Measurements from ENCODE around the gene PKNOX2. TPM values are rescaled to one million over a fixed set of nuclear protein-coding genes. Genes with fewer than 3 reads are reported as not detected.

PKNOX2 gene
- total RNA-seq, 1 experiment from 2014 or later: not detected

- H3K27ac Mint-ChIP-seq (ENCODE audit: unreplicated experiment): peak overlapping the region; percentile 76
- H3K27me3 Mint-ChIP-seq (ENCODE audit: insufficient read depth, unreplicated experiment): peaks cover 5% of the 10 kb centered on the region
- CTCF ChIA-PET: interaction anchor here (0.6 to 2.4 kb wide), 12 partner anchors 12 to 1471 kb away, joined by 3 to 66 read pairs (median 6); partner anchors contain the start of genes PKNOX2, SLC37A2 and TMEM218
- no TSS peak for BruUV-seq (replicated peaks)
- Histone ChIP-seq H3K4me3 (ENCODE audit: low read depth, low read length) (peak overlapping the region; percentile 5), H3K4me1 (peaks cover 28% of the 10 kb centered on the region), H3K9me3 (no peaks in the 10 kb centered on the region), H3K36me3 (ENCODE audit: control insufficient read depth, insufficient read depth, low read length) (no peaks in the 10 kb centered on the region), H3K27me3 (replicated peaks; ENCODE audit: control insufficient read depth, insufficient read depth, low read length) (no peaks in the 10 kb centered on the region)
- intact Hi-C loops (cut with micrococcal nuclease; ENCODE audit: unreplicated experiment): loop anchor here (1.0 to 5.0 kb wide), 4 partner anchors 13 to 162 kb away; partner anchors contain the start of gene TMEM218
- H3K4me1 Mint-ChIP-seq (ENCODE audit: low read depth, unreplicated experiment): peaks cover 32% of the 10 kb centered on the region
- peak overlapping the region; percentile 55 for H3K4me3 Mint-ChIP-seq (ENCODE audit: unreplicated experiment)
- peaks cover 6% of the 10 kb centered on the region for H3K36me3 Mint-ChIP-seq (ENCODE audit: insufficient read depth, unreplicated experiment)
- peak; percentile 74 to 77 for DNase-seq
- TF ChIP-seq, protein P1, sequence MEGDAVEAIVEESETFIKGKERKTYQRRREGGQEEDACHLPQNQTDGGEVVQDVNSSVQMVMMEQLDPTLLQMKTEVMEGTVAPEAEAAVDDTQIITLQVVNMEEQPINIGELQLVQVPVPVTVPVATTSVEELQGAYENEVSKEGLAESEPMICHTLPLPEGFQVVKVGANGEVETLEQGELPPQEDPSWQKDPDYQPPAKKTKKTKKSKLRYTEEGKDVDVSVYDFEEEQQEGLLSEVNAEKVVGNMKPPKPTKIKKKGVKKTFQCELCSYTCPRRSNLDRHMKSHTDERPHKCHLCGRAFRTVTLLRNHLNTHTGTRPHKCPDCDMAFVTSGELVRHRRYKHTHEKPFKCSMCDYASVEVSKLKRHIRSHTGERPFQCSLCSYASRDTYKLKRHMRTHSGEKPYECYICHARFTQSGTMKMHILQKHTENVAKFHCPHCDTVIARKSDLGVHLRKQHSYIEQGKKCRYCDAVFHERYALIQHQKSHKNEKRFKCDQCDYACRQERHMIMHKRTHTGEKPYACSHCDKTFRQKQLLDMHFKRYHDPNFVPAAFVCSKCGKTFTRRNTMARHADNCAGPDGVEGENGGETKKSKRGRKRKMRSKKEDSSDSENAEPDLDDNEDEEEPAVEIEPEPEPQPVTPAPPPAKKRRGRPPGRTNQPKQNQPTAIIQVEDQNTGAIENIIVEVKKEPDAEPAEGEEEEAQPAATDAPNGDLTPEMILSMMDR (IDR thresholded peaks at IDR 0.05; ENCODE audit: insufficient read depth in 1 of 2, low read depth in 1 of 2, low read length in 1 of 2, severe bottlenecking in 1 of 2, unreplicated experiment in 1 of 2): peak; percentile 67 to 80
- POLR2A ChIA-PET: interaction anchor here (1.0 to 1.8 kb wide), 2 partner anchors 13 to 18 kb away, joined by 3 to 16 read pairs; partner anchors contain the start of gene TMEM218
- peaks cover 26% of the 10 kb centered on the region for H3K9me3 Mint-ChIP-seq (ENCODE audit: unreplicated experiment)
Measured at GRCh38 chr11:125123947-125124617, 40.5 kb upstream of the PKNOX2 start.

DNA sequence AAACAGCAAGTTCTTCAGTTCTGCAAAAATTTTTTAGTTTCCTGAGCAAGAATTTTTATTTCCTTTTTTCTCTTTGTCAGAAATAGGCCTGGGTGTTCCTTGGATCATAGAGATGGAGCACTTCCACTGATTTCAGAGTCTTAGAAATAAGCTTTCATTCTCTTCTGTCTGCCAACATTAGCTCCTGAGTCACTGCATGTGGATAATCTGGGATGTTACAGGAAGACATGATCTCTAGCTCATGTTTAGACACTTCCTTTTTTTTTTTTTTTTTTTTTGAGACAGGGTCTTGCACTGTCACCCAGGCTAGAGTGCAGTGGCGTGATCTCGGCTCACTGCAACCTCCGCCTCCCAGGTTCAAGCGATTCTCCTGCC, 39.9 kb upstream of the PKNOX2 start:
- Histone ChIP-seq H3K4me1 (peaks cover 28% of the 10 kb centered on the region), H3K9me3 (no peaks in the 10 kb centered on the region), H3K4me3 (ENCODE audit: low read depth, low read length) (no peak overlapping the region), H3K36me3 (ENCODE audit: control insufficient read depth, insufficient read depth, low read length) (no peaks in the 10 kb centered on the region), H3K27me3 (replicated peaks; ENCODE audit: control insufficient read depth, insufficient read depth, low read length) (no peaks in the 10 kb centered on the region)
- intact Hi-C loops (cut with micrococcal nuclease; ENCODE audit: unreplicated experiment): loop anchor here (1.0 to 5.0 kb wide), 4 partner anchors 13 to 162 kb away; partner anchors contain the start of gene TMEM218
- ChIA-PET CTCF (interaction anchor here (0.6 to 2.4 kb wide), 11 partner anchors 13 to 222 kb away, joined by 3 to 66 read pairs (median 8); partner anchors contain the start of genes PKNOX2, SLC37A2 and TMEM218), POLR2A (interaction anchor here (1.0 to 1.8 kb wide), 2 partner anchors 13 to 17 kb away, joined by 3 to 16 read pairs; partner anchors contain the start of gene TMEM218)
- no peak overlapping the region for H3K4me3 Mint-ChIP-seq (ENCODE audit: unreplicated experiment)
- peaks cover 25% of the 10 kb centered on the region for H3K9me3 Mint-ChIP-seq (ENCODE audit: unreplicated experiment)
- no peak for DNase-seq
- H3K36me3 Mint-ChIP-seq (ENCODE audit: insufficient read depth, unreplicated experiment): peaks cover 6% of the 10 kb centered on the region
- no TSS peak for BruUV-seq (replicated peaks)
- peaks cover 32% of the 10 kb centered on the region for H3K4me1 Mint-ChIP-seq (ENCODE audit: low read depth, unreplicated experiment)
- H3K27me3 Mint-ChIP-seq (ENCODE audit: insufficient read depth, unreplicated experiment): peaks cover 7% of the 10 kb centered on the region
- H3K27ac Mint-ChIP-seq (ENCODE audit: unreplicated experiment): no peak overlapping the region
- TF ChIP-seq, protein P1 (IDR thresholded peaks at IDR 0.05; ENCODE audit: insufficient read depth in 1 of 2, low read depth in 1 of 2, low read length in 1 of 2, severe bottlenecking in 1 of 2, unreplicated experiment in 1 of 2): no peak

DNA sequence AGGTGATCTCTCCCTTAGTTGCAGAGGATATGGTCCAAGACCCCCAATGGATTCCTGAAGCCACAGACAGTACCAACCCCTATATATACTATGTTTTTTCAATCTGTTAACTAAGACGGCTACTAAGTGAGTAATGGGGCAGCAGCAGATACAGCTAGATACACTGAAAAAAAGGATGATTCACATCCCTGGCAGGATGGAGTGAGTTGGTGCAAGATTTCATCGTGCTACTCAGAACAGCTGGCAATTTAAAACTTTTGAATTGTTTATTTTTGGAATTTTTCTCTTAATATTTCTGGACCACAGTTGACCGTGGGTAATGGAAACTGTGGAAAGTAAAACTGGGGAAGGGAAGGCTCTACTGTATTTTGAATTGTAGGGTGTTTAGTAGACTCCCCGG, 36.1 kb upstream of the PKNOX2 start:
- Histone ChIP-seq H3K4me1 (peaks cover 11% of the 10 kb centered on the region), H3K9me3 (no peaks in the 10 kb centered on the region), H3K4me3 (ENCODE audit: low read depth, low read length) (no peak overlapping the region), H3K27me3 (replicated peaks; ENCODE audit: control insufficient read depth, insufficient read depth, low read length) (peaks cover 1% of the 10 kb centered on the region), H3K36me3 (ENCODE audit: control insufficient read depth, insufficient read depth, low read length) (no peaks in the 10 kb centered on the region)
- Mint-ChIP-seq H3K4me1 (ENCODE audit: low read depth, unreplicated experiment) (peaks cover 6% of the 10 kb centered on the region), H3K4me3 (ENCODE audit: unreplicated experiment) (no peak overlapping the region), H3K27ac (ENCODE audit: unreplicated experiment) (no peak overlapping the region), H3K9me3 (ENCODE audit: unreplicated experiment) (peaks cover 8% of the 10 kb centered on the region), H3K36me3 (ENCODE audit: insufficient read depth, unreplicated experiment) (no peaks in the 10 kb centered on the region), H3K27me3 (ENCODE audit: insufficient read depth, unreplicated experiment) (peaks cover 18% of the 10 kb centered on the region)
- TF ChIP-seq, protein P1 (IDR thresholded peaks at IDR 0.05; ENCODE audit: insufficient read depth in 1 of 2, low read depth in 1 of 2, low read length in 1 of 2, severe bottlenecking in 1 of 2, unreplicated experiment in 1 of 2): no peak
- POLR2A ChIA-PET: no interaction called here
- no peak for DNase-seq
- CTCF ChIA-PET: no interaction called here
- BruUV-seq (replicated peaks): no TSS peak
- intact Hi-C loops (cut with micrococcal nuclease; ENCODE audit: unreplicated experiment): no loop called here

Measured in Caco-2 (cell line).